NOMO-1 (cell line): ENCODE measurements around the gene SMOC2.

Experiments
- DNase-seq, 2 experiments: peaks; one replicate each; lab custom pipeline; 2025; ENCODE audit not compliant: unreplicated experiment in 2 of 2; lab: John Stamatoyannopoulos, UW

Gene SMOC2

DNA sequence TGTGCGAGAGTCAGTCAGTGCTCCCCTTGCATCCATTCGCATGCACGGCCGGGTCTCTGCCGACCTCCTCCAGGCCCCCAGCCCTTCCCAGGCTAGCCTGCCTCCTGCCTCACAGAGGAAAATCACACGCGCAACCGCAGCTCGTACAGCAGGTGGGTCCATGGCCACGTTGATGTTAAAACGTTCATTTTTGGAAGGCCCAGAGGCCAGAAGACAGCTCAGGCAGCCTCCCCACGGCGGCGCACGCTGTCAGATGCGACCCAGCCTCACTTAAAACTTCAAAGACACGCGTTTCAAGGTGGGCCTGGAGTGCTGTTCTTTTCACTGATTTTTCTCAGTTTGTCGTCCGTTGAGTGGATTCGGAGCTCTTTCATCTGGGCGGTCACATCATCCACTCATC is 276.5 kb downstream of the SMOC2 start:
- DNase-seq, result no peak
